HepG2 (cell line): Measurements from ENCODE around the gene DCC.

ENCODE experiments used
- MAFK ChIP-seq, 2 experiments: IDR thresholded peaks in 1 of 2; conservative IDR thresholded peaks in 1 of 2; 2 replicates each; pipeline ENCODE4 v1.6.1; 2011; ENCODE audit warnings: improper control_type of control experiment in 2 of 2, low read length in 2 of 2
- ZNF3 ChIP-seq: IDR thresholded peaks from 2 replicates; pipeline ENCODE4 v1.7.0; 2017; ENCODE audit warnings: inconsistent platforms
- ZNF501 ChIP-seq: sonication (generic); formaldehyde crosslinking; IDR thresholded peaks from 2 replicates; pipeline ENCODE4 v1.5.1; 2020; ENCODE audit warnings: mild to moderate bottlenecking, moderate library complexity, missing genetic modification reagents
- TF ChIP-seq, protein P1 (sequence below): sonication (generic); formaldehyde crosslinking; IDR thresholded peaks from 2 replicates; pipeline ENCODE4 v1.9.0; 2021; ENCODE audit warnings: missing genetic modification reagents, borderline replicate concordance

- TF ChIP-seq ZNF3 (no peak), ZNF501 (CRISPR knock-in tag) (no peak), MAFK (conservative IDR thresholded peaks at IDR 0.05 in 1 of 2, IDR thresholded peaks at IDR 0.05 in 1 of 2; ENCODE audit: low read length in 2 of 2) (no peak)
- TF ChIP-seq, protein P1, sequence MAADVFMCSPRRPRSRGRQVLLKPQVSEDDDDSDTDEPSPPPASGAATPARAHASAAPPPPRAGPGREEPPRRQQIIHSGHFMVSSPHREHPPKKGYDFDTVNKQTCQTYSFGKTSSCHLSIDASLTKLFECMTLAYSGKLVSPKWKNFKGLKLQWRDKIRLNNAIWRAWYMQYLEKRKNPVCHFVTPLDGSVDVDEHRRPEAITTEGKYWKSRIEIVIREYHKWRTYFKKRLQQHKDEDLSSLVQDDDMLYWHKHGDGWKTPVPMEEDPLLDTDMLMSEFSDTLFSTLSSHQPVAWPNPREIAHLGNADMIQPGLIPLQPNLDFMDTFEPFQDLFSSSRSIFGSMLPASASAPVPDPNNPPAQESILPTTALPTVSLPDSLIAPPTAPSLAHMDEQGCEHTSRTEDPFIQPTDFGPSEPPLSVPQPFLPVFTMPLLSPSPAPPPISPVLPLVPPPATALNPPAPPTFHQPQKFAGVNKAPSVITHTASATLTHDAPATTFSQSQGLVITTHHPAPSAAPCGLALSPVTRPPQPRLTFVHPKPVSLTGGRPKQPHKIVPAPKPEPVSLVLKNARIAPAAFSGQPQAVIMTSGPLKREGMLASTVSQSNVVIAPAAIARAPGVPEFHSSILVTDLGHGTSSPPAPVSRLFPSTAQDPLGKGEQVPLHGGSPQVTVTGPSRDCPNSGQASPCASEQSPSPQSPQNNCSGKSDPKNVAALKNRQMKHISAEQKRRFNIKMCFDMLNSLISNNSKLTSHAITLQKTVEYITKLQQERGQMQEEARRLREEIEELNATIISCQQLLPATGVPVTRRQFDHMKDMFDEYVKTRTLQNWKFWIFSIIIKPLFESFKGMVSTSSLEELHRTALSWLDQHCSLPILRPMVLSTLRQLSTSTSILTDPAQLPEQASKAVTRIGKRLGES (CRISPR knock-in tag): no peak
These were observed 1103.8 kb downstream of the DCC start for GRCh38 chr18:53443831-53444230.
